SK-N-SH treated with all-trans-retinoic acid at 6 μM for 48 hours (cell line): ENCODE measurements around the gene RAB41.
"Not testable (repeated sequence)": the region's sequence is repeated elsewhere in the genome, so short reads cannot be mapped to it uniquely, and the experiment has no call there.

ENCODE experiments used
- ATAC-seq: fragments of 200-7000 bp; cut with Tn5 transposase; 3 replicates; pipeline ENCODE4 v1.9.1; 2020; ENCODE audit warnings: mild to moderate bottlenecking, moderate library complexity
- ARNTL ChIP-seq: fragments of 450-650 bp; formaldehyde crosslinking; IDR thresholded peaks from 2 replicates; pipeline ENCODE4 v1.5.0; 2020; ENCODE audit warnings: low read depth, mild to moderate bottlenecking, moderate library complexity, borderline replicate concordance
- BACH2 ChIP-seq: fragments of 250-450 bp; sonication (Bioruptor Pico); IDR thresholded peaks from 2 replicates; pipeline ENCODE4 v1.9.0; 2021; ENCODE audit warnings: mild to moderate bottlenecking, borderline replicate concordance
- CREB5 ChIP-seq: fragments of 250-450 bp; sonication (Bioruptor Pico); IDR thresholded peaks from 2 replicates; pipeline ENCODE4 v1.5.1; 2020; ENCODE audit warnings: low read depth, mild to moderate bottlenecking, moderate library complexity
- CSDC2 ChIP-seq: fragments of 250-450 bp; sonication (Bioruptor Pico); IDR thresholded peaks from 2 replicates; pipeline ENCODE4 v1.5.0; 2020; ENCODE audit warnings: mild to moderate bottlenecking, moderate library complexity
- ESRRG ChIP-seq: fragments of 250-450 bp; sonication (Bioruptor Pico); IDR thresholded peaks from 2 replicates; pipeline ENCODE4 v1.6.1; 2021; ENCODE audit warnings: mild to moderate bottlenecking
- GLIS3 ChIP-seq: fragments of 250-450 bp; sonication (Bioruptor Pico); IDR thresholded peaks from 2 replicates; pipeline ENCODE4 v1.5.0; 2020; ENCODE audit warnings: mild to moderate bottlenecking, moderate library complexity
- PATZ1 ChIP-seq: fragments of 250-450 bp; sonication (Bioruptor Pico); IDR thresholded peaks from 2 replicates; pipeline ENCODE4 v1.8.0; 2020; ENCODE audit warnings: mild to moderate bottlenecking, moderate library complexity, borderline replicate concordance
- POU6F1 ChIP-seq: fragments of 250-450 bp; sonication (Bioruptor Pico); IDR thresholded peaks from 2 replicates; pipeline ENCODE4 v1.8.0; 2021; ENCODE audit warnings: low read depth, mild to moderate bottlenecking, moderate library complexity, borderline replicate concordance
- PPARA ChIP-seq: fragments of 250-450 bp; sonication (Bioruptor Pico); IDR thresholded peaks from 2 replicates; pipeline ENCODE4 v1.5.0; 2020; ENCODE audit warnings: mild to moderate bottlenecking, borderline replicate concordance
- RARB ChIP-seq: fragments of 250-450 bp; sonication (Bioruptor Pico); IDR thresholded peaks from 2 replicates; pipeline ENCODE4 v1.8.0; 2021; ENCODE audit warnings: mild to moderate bottlenecking, moderate library complexity
- SNAI2 ChIP-seq: fragments of 250-450 bp; sonication (Bioruptor Pico); IDR thresholded peaks from 2 replicates; pipeline ENCODE4 v1.5.0; 2020; ENCODE audit warnings: mild to moderate bottlenecking, moderate library complexity
- TCF4 ChIP-seq: fragments of 250-450 bp; sonication (Bioruptor Pico); IDR thresholded peaks from 2 replicates; pipeline ENCODE4 v1.8.0; 2021; ENCODE audit warnings: mild to moderate bottlenecking, moderate library complexity, borderline replicate concordance
- TOX ChIP-seq: fragments of 250-450 bp; sonication (Bioruptor Pico); IDR thresholded peaks from 2 replicates; pipeline ENCODE4 v1.8.0; 2021; ENCODE audit warnings: mild to moderate bottlenecking, moderate library complexity, borderline replicate concordance
- TSHZ2 ChIP-seq: fragments of 250-450 bp; sonication (Bioruptor Pico); IDR thresholded peaks from 2 replicates; pipeline ENCODE4 v1.5.0; 2020; ENCODE audit warnings: mild to moderate bottlenecking, moderate library complexity
- ZC3H10 ChIP-seq: fragments of 250-450 bp; sonication (Bioruptor Pico); IDR thresholded peaks from 2 replicates; pipeline ENCODE4 v1.5.1; 2021; ENCODE audit warnings: mild to moderate bottlenecking, moderate library complexity
- ZFP3 ChIP-seq: fragments of 250-450 bp; sonication (Bioruptor Pico); IDR thresholded peaks from 2 replicates; pipeline ENCODE4 v1.5.0; 2020; ENCODE audit warnings: mild to moderate bottlenecking, moderate library complexity
- ZFP30 ChIP-seq: fragments of 450-650 bp; formaldehyde crosslinking; IDR thresholded peaks from 2 replicates; pipeline ENCODE4 v1.5.0; 2022; ENCODE audit warnings: mild to moderate bottlenecking, moderate library complexity
- ZNF565 ChIP-seq: fragments of 450-650 bp; formaldehyde crosslinking; conservative IDR thresholded peaks from 2 replicates; pipeline ENCODE4 v1.5.0; 2020; ENCODE audit warnings: low read depth, mild to moderate bottlenecking, moderate library complexity
- ZNF70 ChIP-seq: fragments of 450-650 bp; formaldehyde crosslinking; IDR thresholded peaks from 2 replicates; pipeline ENCODE4 v1.5.0; 2020; ENCODE audit warnings: mild to moderate bottlenecking, moderate library complexity

Gene RAB41

GRCh38 chrX:70264784-70265183, 17.2 kb upstream of the RAB41 start:
- no peak for TF ChIP-seq POU6F1 (CRISPR knock-in tag)
- no peak for TF ChIP-seq TOX
- no peak for TF ChIP-seq RARB (CRISPR knock-in tag)
- TF ChIP-seq ZFP3 (CRISPR knock-in tag) = no peak
- no peak for TF ChIP-seq CREB5
- no peak for TF ChIP-seq SNAI2 (CRISPR knock-in tag)
- no peak for TF ChIP-seq ARNTL
- TF ChIP-seq CSDC2 (CRISPR knock-in tag) = no peak
- TF ChIP-seq ESRRG (CRISPR knock-in tag) = no peak
- no peak for TF ChIP-seq ZC3H10 (CRISPR knock-in tag)
- no peak for TF ChIP-seq GLIS3 (CRISPR knock-in tag)
- TF ChIP-seq TSHZ2 (CRISPR knock-in tag) = no peak
- no peak for TF ChIP-seq PPARA (CRISPR knock-in tag)
- no peak for TF ChIP-seq ZFP30 (CRISPR knock-in tag)
- no peak for TF ChIP-seq ZNF565 (CRISPR knock-in tag)
- TF ChIP-seq, all 23 proteins: peak for 0
- no peak for ATAC-seq

- no peak for ATAC-seq
- no peak for TF ChIP-seq SNAI2 (CRISPR knock-in tag)
- no peak for TF ChIP-seq ARNTL
- no peak for TF ChIP-seq RARB (CRISPR knock-in tag)
- TF ChIP-seq PATZ1 (CRISPR knock-in tag) = no peak
- no peak for TF ChIP-seq PPARA (CRISPR knock-in tag)
- no peak for TF ChIP-seq BACH2 (CRISPR knock-in tag)
- TF ChIP-seq ZC3H10 (CRISPR knock-in tag) = no peak
- TF ChIP-seq ZNF70 = no peak
- no peak for TF ChIP-seq TSHZ2 (CRISPR knock-in tag)
- no peak for TF ChIP-seq ZFP30 (CRISPR knock-in tag)
- TF ChIP-seq TCF4 (CRISPR knock-in tag) = no peak
- TF ChIP-seq ESRRG (CRISPR knock-in tag) = no peak
Measured at GRCh38 chrX:70268034-70268433, 13.9 kb upstream of the RAB41 start, which contains the start of gene ARR3. ARR3 (plus strand) TSS chrX:70268334; CDS start chrX:70269386, 1,052 bp downstream.

GRCh38 chrX:70274029-70274428, 7.9 kb upstream of the RAB41 start:
- ATAC-seq = not testable (repeated sequence)
